ENCODE data around the gene ANKRD40CL.

The ANKRD40CL gene

GRCh38 chr17:50763716-50764475 lies 3.4 kb downstream of the ANKRD40CL start:
- no peak for DNase-seq (ENCODE audit: extremely low spot score)
- ChIA-PET POLR2A (interaction anchor here (1.8 kb wide), 1 partner anchor 102 kb away, joined by 7 read pairs; the partner anchor contains the start of gene TOB1), CTCF (interaction anchor here (0.7 to 8.0 kb wide), 10 partner anchors 8 to 88 kb away, joined by 3 to 85 read pairs (median 6); no protein-coding TSS in a partner anchor)
- TF ChIP-seq CTCF (IDR thresholded peaks at IDR 0.05; ENCODE audit: control extremely low read depth, extremely low read depth, low read depth, missing control alignments) = no peak

GRCh38 chr17:50762177-50762576 lies 5.1 kb downstream of the ANKRD40CL start:
- DNase-seq (ENCODE audit: extremely low spot score) = no peak
- CTCF ChIA-PET = interaction anchor here (1.0 to 8.0 kb wide), 8 partner anchors 10 to 90 kb away, joined by 3 to 85 read pairs (median 6); no protein-coding TSS in a partner anchor
- POLR2A ChIA-PET = no interaction called here
- TF ChIP-seq CTCF (IDR thresholded peaks at IDR 0.05; ENCODE audit: control extremely low read depth, extremely low read depth, low read depth, missing control alignments) = no peak

- CTCF ChIA-PET = interaction anchor here (2.9 kb wide), 1 partner anchor 24 kb away, joined by 9 read pairs; no protein-coding TSS in a partner anchor
- DNase-seq (ENCODE audit: extremely low spot score) = no peak
- POLR2A ChIA-PET = no interaction called here
- TF ChIP-seq CTCF (IDR thresholded peaks at IDR 0.05; ENCODE audit: control extremely low read depth, extremely low read depth, low read depth, missing control alignments) = no peak
Measured at GRCh38 chr17:50758989-50759544, 8.3 kb downstream of the ANKRD40CL start.

DNA sequence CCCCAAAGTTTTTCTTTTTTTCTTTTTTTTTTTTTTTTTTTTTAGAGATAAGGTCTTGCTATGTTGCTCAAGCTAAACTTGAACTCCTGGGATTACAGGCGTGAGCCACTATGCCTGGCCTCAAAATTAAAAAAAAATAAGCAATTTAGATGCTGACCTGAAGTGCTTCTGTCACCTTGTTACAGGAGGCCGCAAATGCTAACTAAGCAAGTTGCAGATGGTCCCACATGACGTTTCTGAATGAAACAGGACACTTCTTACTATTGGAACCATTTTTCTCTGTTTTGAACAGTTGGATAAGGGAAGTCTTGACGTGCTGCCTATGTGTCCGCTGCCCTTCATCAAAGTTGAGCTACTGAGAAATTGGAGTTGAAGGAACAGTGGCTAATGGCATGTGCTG lies 8.8 kb downstream of the ANKRD40CL start:
- no peak for TF ChIP-seq CTCF (IDR thresholded peaks at IDR 0.05; ENCODE audit: control extremely low read depth, extremely low read depth, low read depth, missing control alignments)
- POLR2A ChIA-PET = no interaction called here
- DNase-seq (ENCODE audit: extremely low spot score) = no peak
- CTCF ChIA-PET = interaction anchor here (2.9 kb wide), 1 partner anchor 25 kb away, joined by 9 read pairs; no protein-coding TSS in a partner anchor

DNA sequence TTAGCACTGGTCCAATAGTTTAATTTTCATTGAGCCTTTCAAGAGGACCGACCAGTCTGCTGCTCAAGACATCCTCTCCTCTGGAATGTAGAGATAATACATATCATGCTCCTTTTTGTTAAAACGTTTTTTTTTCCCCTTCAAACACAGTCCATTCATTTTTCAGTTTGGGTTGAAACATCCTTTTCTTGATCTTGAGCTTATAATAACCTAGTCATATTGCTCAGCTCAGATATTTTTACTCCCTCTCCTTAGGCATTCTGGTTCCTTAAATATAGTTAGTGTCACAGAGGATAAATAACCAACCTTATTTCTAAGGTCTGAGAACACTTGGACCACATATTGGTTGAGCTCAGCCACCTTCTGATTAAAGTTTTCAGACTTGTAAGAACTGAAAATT lies 12.8 kb downstream of the ANKRD40CL start:
- DNase-seq (ENCODE audit: extremely low spot score) = no peak
- CTCF ChIA-PET = interaction anchor here (1.8 kb wide), 1 partner anchor 9 kb away, joined by 6 read pairs; no protein-coding TSS in a partner anchor
- no peak for TF ChIP-seq CTCF (IDR thresholded peaks at IDR 0.05; ENCODE audit: control extremely low read depth, extremely low read depth, low read depth, missing control alignments)
- POLR2A ChIA-PET = no interaction called here

DNA sequence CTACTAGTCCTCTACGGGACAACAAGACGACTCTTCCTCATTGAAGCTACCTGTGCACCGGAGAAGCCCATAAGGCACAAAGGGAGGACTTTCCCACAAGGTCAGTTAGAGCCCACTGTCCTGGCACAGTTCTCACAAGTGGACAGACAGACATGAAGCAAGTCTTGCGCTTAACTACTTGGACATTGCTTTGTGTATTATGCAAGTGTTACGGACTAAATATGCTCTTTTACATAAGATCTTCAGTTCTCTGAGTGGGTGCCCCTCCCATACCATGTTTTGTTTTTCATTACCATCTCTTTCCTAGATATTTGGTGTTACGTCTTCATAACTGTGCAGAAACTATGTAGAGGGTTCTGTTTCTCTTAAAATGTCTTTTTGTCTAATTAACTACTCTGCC lies 18.1 kb downstream of the ANKRD40CL start:
- no peak for DNase-seq (ENCODE audit: extremely low spot score)
- CTCF ChIA-PET = no interaction called here
- no peak for TF ChIP-seq CTCF (IDR thresholded peaks at IDR 0.05; ENCODE audit: control extremely low read depth, extremely low read depth, low read depth, missing control alignments)
- POLR2A ChIA-PET = no interaction called here
